ENCODE measurements around the gene RBM33. TPM values are rescaled to one million over a fixed set of nuclear protein-coding genes. Genes with fewer than 3 reads are reported as not detected.

The RBM33 gene
- total RNA-seq, 1 experiment from 2014 or later, result 81.8 TPM

GRCh38 chr7:155762036-155762435, 117.6 kb downstream of the RBM33 start (continued):
- no peak for TF ChIP-seq PREB (CRISPR knock-in tag; IDR thresholded peaks at IDR 0.05; ENCODE audit: borderline replicate concordance)

- H3K4me3 Mint-ChIP-seq, result no peak overlapping the region
- H3K4me1 Mint-ChIP-seq, result peaks cover 39% of the 10 kb centered on the region
- peak; percentile 31; the same call in 1 of the 2 replicates for TF ChIP-seq ZNF317 (CRISPR knock-in tag; IDR thresholded peaks at IDR 0.05; ENCODE audit: borderline replicate concordance, low read depth)
- TF ChIP-seq NR1H2 (CRISPR knock-in tag; IDR thresholded peaks at IDR 0.05), result no peak
- no peak for TF ChIP-seq RORB (CRISPR knock-in tag; IDR thresholded peaks at IDR 0.05)
- ChIA-PET POLR2A (no interaction called here), CTCF (interaction anchor here (1.7 kb wide), 1 partner anchor 164 kb away, joined by 8 read pairs; no protein-coding TSS in a partner anchor)
- DNase-seq (ENCODE audit: low spot score) (no peak), ATAC-seq (no peak)
- no peak overlapping the region for H3K27ac Mint-ChIP-seq
- no peaks in the 10 kb centered on the region for H3K27me3 Mint-ChIP-seq (ENCODE audit: low read depth)
- H3K36me3 Mint-ChIP-seq, result peaks cover 44% of the 10 kb centered on the region
- peaks cover 2% of the 10 kb centered on the region; the same call in 1 of the 2 replicates for H3K9me3 Mint-ChIP-seq
Observed at GRCh38 chr7:155762655-155763054, 118.2 kb downstream of the RBM33 start.

GRCh38 chr7:155763122-155763521, 118.7 kb downstream of the RBM33 start:
- Mint-ChIP-seq H3K36me3 (peaks cover 41% of the 10 kb centered on the region), H3K27ac (no peak overlapping the region), H3K4me1 (peaks cover 38% of the 10 kb centered on the region), H3K4me3 (no peak overlapping the region), H3K27me3 (ENCODE audit: low read depth) (no peaks in the 10 kb centered on the region), H3K9me3 (no peaks in the 10 kb centered on the region)
- no peak for ATAC-seq
- ChIA-PET POLR2A (no interaction called here), CTCF (interaction anchor here (1.7 kb wide), 1 partner anchor 164 kb away, joined by 8 read pairs; no protein-coding TSS in a partner anchor)
- TF ChIP-seq ZNF416 (CRISPR knock-in tag; IDR thresholded peaks at IDR 0.05) (no peak), FOXK1 (CRISPR knock-in tag; IDR thresholded peaks at IDR 0.05) (no peak), SP1 (CRISPR knock-in tag; conservative IDR thresholded peaks at IDR 0.05) (no peak), ZNF317 (CRISPR knock-in tag; IDR thresholded peaks at IDR 0.05; ENCODE audit: borderline replicate concordance, low read depth) (no peak), ZNF232 (CRISPR knock-in tag; IDR thresholded peaks at IDR 0.05) (no peak)
- DNase-seq (ENCODE audit: low spot score), result no peak

- peaks cover 40% of the 10 kb centered on the region for H3K36me3 Mint-ChIP-seq
- no peak for DNase-seq (ENCODE audit: low spot score)
- POLR2A ChIA-PET, result no interaction called here
- H3K4me3 Mint-ChIP-seq, result no peak overlapping the region
- H3K4me1 Mint-ChIP-seq, result peaks cover 31% of the 10 kb centered on the region
- H3K27ac Mint-ChIP-seq, result peak overlapping the region; percentile 33; the same call in 1 of the 2 replicates
- no peaks in the 10 kb centered on the region for H3K27me3 Mint-ChIP-seq (ENCODE audit: low read depth)
- H3K9me3 Mint-ChIP-seq, result no peaks in the 10 kb centered on the region
- 0 out of 2 replicates have a peak, but pooled peaks have one; percentile 8 for ATAC-seq
- CTCF ChIA-PET, result interaction anchor here (1.0 kb wide), 1 partner anchor 165 kb away, joined by 6 read pairs; no protein-coding TSS in a partner anchor
- no peak for TF ChIP-seq FOXP1 (CRISPR knock-in tag; IDR thresholded peaks at IDR 0.05; ENCODE audit: borderline replicate concordance)
- TF ChIP-seq PRRX2 (CRISPR knock-in tag; IDR thresholded peaks at IDR 0.05), result no peak
- TF ChIP-seq AFF4 (CRISPR knock-in tag; IDR thresholded peaks at IDR 0.05; ENCODE audit: borderline replicate concordance), result no peak
- no peak for TF ChIP-seq TCF7 (CRISPR knock-in tag; IDR thresholded peaks at IDR 0.05; ENCODE audit: low read depth)
- TF ChIP-seq ZBTB43 (CRISPR knock-in tag; IDR thresholded peaks at IDR 0.05), result no peak
- no peak for TF ChIP-seq CDX4 (CRISPR knock-in tag; IDR thresholded peaks at IDR 0.05; ENCODE audit: borderline replicate concordance)
- TF ChIP-seq CREB1 (CRISPR knock-in tag; IDR thresholded peaks at IDR 0.05), result no peak
- no peak for TF ChIP-seq ZNF416 (CRISPR knock-in tag; IDR thresholded peaks at IDR 0.05)
- no peak for TF ChIP-seq NFE2L1 (CRISPR knock-in tag; IDR thresholded peaks at IDR 0.05)
- TF ChIP-seq HMGXB4 (CRISPR knock-in tag; IDR thresholded peaks at IDR 0.05), result no peak
- TF ChIP-seq TEAD4 (CRISPR knock-in tag; IDR thresholded peaks at IDR 0.05), result no peak
- no peak for TF ChIP-seq ZSCAN18 (CRISPR knock-in tag; IDR thresholded peaks at IDR 0.05)
Observed at GRCh38 chr7:155763691-155764437, 119.4 kb downstream of the RBM33 start.

All from WTC11 (cell line).